ENCODE measurements around the gene GALR2.

Gene GALR2

GRCh38 chr17:76124582-76125390 lies 50.2 kb downstream of the GALR2 start:
- H3K4me3 ChIP-seq (ENCODE audit: low read length): no peak overlapping the region
- no peak overlapping the region for H3K9ac ChIP-seq (ENCODE audit: low read length)
- H3K9me3 ChIP-seq (ENCODE audit: control insufficient read depth, low read depth, low read length): no peaks in the 10 kb centered on the region
- no peaks in the 10 kb centered on the region for H3K27me3 ChIP-seq (ENCODE audit: control insufficient read depth, insufficient read depth, low read length)
- H3K4me1 ChIP-seq (ENCODE audit: control insufficient read depth, low read depth, low read length): peaks cover 13% of the 10 kb centered on the region
- H3K36me3 ChIP-seq (ENCODE audit: control insufficient read depth, low read depth, low read length): no peaks in the 10 kb centered on the region
- no peak overlapping the region for H3K27ac ChIP-seq (ENCODE audit: low read length)

DNA sequence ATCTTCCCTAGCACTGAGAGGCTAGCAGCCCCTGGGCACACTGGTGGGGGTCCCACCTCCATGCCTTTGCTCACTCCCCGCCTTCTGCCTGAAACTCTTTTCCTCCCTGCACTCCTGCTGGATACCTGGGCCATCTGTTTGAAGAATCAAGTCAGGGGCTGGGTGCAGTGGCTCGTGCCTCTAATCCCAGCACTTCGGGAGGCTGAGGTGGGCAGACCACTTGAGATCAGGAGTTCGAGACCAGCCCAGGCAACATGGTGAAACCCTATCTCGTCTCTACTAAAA lies 50.8 kb downstream of the GALR2 start:
- no peaks in the 10 kb centered on the region for H3K9me3 ChIP-seq (ENCODE audit: control insufficient read depth, low read depth, low read length)
- peaks cover 10% of the 10 kb centered on the region for H3K4me1 ChIP-seq (ENCODE audit: control insufficient read depth, low read depth, low read length)
- no peaks in the 10 kb centered on the region for H3K36me3 ChIP-seq (ENCODE audit: control insufficient read depth, low read depth, low read length)
- peaks cover 5% of the 10 kb centered on the region for H3K27me3 ChIP-seq (ENCODE audit: control insufficient read depth, insufficient read depth, low read length)
- H3K9ac ChIP-seq (ENCODE audit: low read length): no peak overlapping the region
- no peak overlapping the region for H3K4me3 ChIP-seq (ENCODE audit: low read length)
- H3K27ac ChIP-seq (ENCODE audit: low read length): no peak overlapping the region

- H3K27me3 ChIP-seq (ENCODE audit: control insufficient read depth, insufficient read depth, low read length): peaks cover 11% of the 10 kb centered on the region
- H3K4me1 ChIP-seq (ENCODE audit: control insufficient read depth, low read depth, low read length): peaks cover 4% of the 10 kb centered on the region
- no peak overlapping the region for H3K27ac ChIP-seq (ENCODE audit: low read length)
- H3K9ac ChIP-seq (ENCODE audit: low read length): no peak overlapping the region
- no peak overlapping the region for H3K4me3 ChIP-seq (ENCODE audit: low read length)
- H3K36me3 ChIP-seq (ENCODE audit: control insufficient read depth, low read depth, low read length): no peaks in the 10 kb centered on the region
- H3K9me3 ChIP-seq (ENCODE audit: control insufficient read depth, low read depth, low read length): no peaks in the 10 kb centered on the region
These were observed 51.3 kb downstream of the GALR2 start for GRCh38 chr17:76125922-76126321.
